Stimulated activated CD4-positive, alpha-beta T cell treated with anti-CD3 and anti-CD28 coated beads, TNF-alpha, amount 100 ng/mL, for 4 hours (primary cell): Measurements from ENCODE around the gene ABCF2.

ENCODE experiments used
- DNase-seq, 3 experiments: peaks; one replicate each; pipeline ENCODE4 v3.0.0-alpha.2; 2020; ENCODE audit warnings: low read depth in 3 of 3

The ABCF2 gene

GRCh38 chr7:151226875-151227782 is at the start of gene ABCF2:
Gene ABCF2, minus strand, starts transcription at chr7:151227205. Its CDS starts 747 bp downstream, at chr7:151226458.
- peak; percentile 94 to 97 (median 97) for DNase-seq

DNA sequence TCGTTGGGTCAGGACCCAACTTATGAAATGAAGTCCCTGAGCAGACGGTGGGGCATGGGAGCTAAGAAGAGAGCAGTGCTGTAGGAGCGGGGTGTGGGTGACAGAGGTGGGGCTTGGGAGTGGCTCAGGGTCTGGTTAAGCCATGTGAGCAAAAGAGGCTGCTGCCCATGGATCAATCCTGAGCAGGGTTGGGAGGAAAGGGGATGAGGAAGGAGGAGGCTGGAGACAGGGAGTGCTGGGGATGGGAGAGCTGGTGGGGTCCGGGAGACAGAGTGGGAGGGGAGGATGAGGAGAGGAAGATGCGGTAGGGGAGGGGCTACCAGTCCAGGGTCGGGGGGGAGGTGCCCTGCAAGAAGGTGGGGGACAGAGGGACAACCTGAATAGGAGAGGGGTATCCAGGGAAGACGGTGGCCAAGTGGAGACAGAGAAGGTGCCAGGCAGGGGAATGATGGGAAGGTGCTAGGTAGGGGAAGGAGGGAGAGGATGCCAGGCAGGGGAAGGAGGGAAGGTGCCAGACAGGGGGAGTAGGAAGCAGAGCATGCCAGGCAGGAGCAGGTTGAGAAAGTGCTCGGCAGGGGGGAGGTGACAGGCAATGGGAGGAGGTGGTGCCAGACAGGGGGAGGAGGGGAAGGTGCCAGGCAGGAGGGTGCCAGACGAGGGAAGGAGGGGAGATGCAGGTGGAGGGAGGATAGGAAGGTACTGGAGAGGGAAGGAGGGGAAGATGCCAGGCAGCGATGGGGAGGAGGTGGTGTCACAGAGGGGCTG is 49.0 kb upstream of the ABCF2 start:
- DNase-seq = no peak

DNA sequence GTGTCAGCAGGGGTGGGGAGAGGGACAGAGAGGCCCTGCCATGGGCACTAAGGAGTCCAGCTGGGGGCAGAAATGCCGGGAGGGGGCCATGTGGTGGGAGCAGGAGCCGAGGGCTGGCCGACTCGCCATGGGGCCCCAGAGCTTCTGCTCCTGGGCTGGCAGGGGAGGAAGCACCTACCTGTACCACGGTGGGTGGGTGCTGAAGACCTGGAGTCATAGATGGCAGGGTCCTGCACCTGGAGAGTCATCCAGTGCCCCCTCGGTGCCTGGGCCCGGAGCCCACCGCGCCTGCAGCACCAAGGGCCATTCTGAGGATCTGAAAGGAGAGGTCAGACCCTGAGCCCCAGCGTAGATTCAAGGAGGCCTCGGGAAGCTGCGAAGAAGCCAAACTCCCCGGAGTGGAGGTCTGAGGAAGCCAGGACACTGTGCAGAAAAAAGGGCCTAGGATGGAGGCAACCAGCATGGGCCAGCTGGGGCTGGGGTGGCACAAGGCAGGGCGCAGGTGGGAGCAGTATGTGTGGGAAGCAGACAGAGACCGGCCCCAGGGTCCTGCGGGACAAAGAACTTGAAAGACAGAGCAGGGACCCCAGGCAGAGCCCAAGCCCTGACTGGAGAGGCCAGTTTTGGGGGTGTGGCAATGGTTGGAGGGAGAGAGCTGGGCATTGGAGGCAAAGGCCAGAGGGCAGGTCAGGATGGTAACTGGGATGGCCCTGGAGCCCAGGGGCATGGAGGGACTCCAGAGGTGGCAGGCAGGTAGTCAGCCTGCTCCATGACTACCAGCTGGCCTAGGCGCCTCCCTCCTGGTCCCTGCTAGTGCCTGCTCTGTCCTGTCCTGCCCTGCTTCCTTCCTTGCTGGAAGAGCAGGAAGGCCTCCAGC is 48.2 kb upstream of the ABCF2 start:
- DNase-seq = no peak

DNA sequence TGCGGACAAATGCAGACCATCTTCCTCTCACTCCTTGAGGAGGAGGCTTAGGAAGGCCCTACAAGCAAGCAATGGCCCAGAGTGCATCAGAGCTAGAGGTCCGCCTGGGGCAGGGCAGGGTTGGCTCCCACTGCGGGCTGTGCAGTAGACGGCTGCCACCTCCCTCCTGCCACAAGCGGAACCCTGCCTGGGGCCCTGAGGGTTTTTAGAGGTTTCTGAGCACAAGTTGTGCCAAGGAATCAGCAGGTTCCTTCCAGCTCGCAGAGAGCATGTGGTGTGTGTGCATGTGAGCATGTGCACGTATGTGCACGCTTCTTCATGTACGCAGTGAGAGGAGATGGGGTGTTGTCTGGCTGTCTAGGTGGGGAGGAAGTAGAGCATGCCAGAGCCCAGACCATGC is 47.4 kb upstream of the ABCF2 start:
- DNase-seq = no peak

DNA sequence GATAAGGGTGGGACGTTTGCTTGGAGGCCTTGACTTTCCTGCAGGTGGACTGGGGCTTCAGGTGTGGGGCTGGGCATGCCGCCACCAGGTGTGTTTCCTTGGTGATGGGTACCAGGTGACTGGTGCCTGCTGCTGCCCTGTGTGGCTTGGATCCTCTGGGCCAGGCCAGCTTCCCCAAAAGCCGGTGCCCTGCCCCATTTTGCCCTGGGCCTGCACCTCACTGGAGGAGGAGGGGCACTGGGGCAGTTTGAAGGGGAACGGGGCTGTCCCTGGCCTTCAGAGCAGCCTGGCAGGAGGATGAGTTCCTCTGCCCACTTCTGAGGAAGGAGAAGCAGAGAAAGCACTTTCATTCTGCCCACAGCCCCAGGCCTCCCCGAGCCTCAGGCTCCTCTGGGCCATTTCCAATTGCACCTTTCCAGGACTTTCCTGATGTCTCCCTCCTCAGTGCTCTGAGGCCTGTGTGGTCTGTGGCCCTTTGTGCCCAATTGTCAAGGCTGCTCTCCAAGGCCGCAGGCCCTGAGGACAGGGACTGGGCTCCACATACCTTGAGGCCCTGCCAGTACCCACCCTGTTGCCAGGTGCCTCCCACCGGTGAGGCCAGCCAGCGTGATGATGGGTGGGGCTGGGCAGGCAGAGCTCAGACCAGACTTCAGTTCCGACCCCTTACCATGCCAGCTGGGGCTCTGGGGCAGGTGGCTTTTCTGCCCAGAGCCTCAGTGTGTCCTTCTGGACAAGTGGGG is 46.8 kb upstream of the ABCF2 start:
- no peak for DNase-seq

GRCh38 chr7:151272877-151273276 is 45.9 kb upstream of the ABCF2 start:
- no peak for DNase-seq

GRCh38 chr7:151272405-151272804 is 45.4 kb upstream of the ABCF2 start:
- DNase-seq = no peak

DNA sequence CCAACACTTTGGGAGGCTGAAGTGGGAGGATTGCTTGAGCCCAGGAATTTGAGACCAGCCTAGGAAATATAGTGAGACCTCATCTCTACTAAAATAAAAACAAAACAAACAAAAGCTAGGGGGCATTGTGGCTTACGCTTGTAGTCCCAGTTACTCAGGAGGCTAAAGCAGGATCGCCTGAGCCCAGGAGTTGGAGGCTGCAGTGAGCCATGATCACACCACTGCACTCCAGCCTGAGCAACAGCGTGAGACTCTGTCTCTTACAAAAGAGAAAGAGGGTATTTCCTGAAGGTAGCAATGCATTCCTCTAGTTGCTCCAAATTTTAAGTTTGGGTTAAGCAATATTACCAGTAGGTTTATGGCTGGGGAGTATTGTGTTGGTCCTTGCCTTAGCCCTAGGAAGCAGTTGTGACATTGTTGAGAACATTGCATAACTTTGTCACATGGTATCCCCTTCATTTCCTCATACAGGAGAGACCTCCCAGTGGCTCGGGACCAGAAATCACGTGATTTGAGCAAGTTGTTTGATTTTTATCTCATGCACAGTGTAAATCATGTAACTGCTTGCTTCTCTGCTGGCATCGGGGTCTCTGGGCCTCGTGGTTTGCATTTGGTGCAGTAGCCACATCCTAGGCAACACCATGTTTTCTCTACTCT is 44.8 kb upstream of the ABCF2 start:
- no peak for DNase-seq

GRCh38 chr7:151269511-151269910 is 42.5 kb upstream of the ABCF2 start:
- no peak for DNase-seq

- no peak for DNase-seq
These were observed 38.4 kb upstream of the ABCF2 start for GRCh38 chr7:151265351-151265931.

- no peak for DNase-seq
These were observed 37.6 kb upstream of the ABCF2 start for GRCh38 chr7:151264615-151265014.

DNA sequence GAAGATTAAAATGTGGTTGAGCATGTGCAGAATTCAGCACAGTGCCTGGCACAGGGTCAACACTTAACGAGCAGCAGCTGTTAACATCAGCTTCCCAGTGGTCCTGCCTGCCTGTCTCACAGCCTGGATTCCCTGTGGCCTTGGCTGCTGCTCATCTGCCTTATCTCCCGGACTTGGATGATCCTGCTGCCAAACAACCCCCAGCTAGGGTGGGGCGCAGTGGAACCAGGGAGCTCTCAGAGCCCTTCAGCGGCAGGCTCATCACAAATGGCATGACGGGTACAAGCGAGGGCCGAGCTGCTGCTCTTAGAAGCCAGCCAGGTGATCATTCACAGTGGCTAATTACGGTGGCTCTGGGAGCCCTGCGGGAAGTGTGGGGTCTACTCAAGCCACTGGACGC is 34.5 kb upstream of the ABCF2 start:
- no peak for DNase-seq

- DNase-seq = no peak
These were observed 33.9 kb upstream of the ABCF2 start for GRCh38 chr7:151260883-151261282.

GRCh38 chr7:151260471-151260870 is 33.5 kb upstream of the ABCF2 start:
- DNase-seq = no peak

DNA sequence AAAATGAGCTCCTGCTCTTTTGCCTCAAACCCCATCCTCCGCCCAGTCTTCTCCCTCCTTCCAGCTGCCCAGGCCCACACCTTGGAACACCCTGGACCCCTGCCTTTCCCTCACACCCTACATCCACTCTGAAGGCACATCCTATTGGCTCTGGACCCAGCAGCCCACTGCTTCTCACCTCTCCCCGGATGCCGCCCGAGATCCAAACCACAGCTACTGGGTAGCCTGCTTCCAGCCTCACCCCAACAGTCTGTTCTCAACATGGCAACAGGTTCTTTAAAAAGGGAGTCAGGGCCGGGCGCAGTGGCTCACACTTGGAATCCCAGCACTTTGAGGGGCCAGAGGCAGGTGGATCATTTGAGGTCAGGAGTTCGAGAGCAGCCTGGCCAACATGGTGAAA is 31.0 kb upstream of the ABCF2 start:
- no peak for DNase-seq

GRCh38 chr7:151256410-151257045 is 29.5 kb upstream of the ABCF2 start:
- no peak for DNase-seq

DNA sequence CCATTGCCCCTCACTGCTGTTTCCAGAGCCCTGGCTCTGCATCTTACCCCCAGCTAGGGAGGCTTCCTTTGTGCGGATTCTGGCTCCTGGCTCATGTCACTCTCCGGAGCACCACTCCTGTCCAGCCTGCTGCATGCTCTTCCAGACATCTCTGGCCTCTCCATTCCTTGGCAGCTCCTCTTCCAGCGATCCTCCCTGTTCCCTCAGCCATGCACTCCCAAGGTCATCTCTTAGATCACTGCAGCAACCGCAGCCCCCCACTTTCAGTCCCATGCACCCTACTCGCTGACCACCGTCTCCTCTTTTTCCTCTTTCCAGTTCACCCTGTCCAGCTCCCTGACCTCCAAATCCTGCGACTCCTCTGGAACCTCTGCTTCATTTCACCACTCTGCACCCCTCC is 28.4 kb upstream of the ABCF2 start:
- no peak for DNase-seq

DNA sequence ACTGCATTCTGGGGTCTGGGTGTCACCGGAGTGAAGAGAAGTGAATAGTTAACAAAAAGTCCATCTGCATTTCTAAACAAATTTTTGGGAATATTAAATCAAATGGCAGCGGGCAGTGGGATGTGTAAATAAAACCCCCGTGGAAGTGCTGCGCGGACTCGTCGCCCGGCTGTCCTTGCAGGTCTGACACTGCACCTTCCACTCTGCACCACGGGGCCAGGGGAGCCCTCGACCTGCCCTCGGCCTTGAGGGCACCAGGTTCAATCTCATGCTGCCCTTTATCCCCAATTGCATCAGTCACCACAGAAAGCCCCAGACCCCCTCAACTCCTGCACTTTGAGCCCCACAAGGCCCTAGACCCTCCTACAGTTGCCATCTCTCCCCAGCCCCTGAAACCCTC is 27.8 kb upstream of the ABCF2 start:
- no peak for DNase-seq

DNA sequence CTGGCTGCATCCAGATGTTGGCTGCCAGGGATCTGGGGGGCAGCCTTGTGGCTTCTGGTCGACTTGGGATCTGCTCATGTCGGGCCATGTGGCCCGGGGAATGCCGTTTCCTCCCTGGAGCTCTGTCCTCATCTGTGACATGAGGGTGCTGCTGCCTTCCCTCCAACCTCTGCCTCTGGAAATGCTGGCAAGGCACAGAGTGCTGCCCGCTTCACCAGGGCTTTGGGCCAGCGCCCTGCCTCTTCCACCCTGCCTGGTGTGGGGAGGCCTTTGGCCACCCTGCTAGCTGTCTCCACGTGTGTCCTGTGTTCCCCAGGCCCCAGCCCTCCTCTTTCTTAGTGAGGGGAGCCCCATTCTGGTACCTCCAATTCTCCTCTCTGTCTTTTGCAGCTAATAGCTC is 27.3 kb upstream of the ABCF2 start:
- DNase-seq = no peak
